ENCODE data around the gene FAM3A.
A peak's percentile ranks its signal among the peaks of the same experiment; 100 is the strongest.

The FAM3A gene

DNA sequence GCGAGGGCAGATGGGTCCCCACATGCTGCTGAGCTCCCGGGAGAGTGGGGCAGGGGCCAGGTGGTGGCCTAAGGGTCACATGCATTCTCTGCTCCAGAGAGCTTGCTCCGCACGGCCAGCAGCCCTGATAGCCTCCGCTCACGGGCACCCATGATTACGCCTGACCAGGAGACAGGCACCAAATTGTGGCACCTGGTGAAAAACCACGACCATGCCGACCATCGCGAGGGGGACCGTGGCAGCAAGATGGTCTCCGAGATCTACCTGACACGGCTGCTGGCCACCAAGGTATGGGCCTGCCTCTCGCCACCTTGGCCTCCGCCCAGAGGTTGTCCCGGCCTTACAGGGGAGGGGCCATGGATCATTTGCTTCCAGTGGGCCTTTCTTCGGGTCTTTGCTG lies 46.2 kb downstream of the FAM3A start:
- no peak for DNase-seq

DNA sequence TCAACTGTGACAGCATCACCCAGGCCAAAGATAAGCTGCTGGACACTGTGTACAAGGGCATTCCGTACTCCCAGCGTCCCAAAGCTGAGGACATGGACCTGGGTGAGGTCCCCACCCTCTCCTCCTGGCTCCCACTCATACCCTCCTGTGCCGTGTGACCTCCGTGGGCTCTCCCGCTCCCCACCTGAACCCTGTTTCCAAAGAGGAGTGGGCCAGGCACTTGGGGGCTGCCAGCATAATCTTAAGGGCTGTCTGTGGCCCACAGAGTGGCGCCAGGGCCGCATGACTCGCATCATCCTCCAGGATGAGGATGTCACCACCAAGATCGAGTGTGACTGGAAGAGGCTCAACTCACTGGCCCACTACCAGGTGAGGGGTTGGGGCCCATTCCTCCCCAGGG lies 46.9 kb downstream of the FAM3A start:
- DNase-seq, result no peak
- in situ Hi-C loops (cut with HindIII; ENCODE audit: low pct_ligation_motif_present, low pct_unique_long_range_greater_than_20kb, low sequenced_read_pairs), result no loop called here

More for the DNA sequence above, 46.2 kb downstream of the FAM3A start:
- in situ Hi-C loops (cut with HindIII; ENCODE audit: low pct_ligation_motif_present, low pct_unique_long_range_greater_than_20kb, low sequenced_read_pairs), result no loop called here

GRCh38 chrX:154468217-154468616 lies 47.8 kb downstream of the FAM3A start:
- in situ Hi-C loops (cut with HindIII; ENCODE audit: low pct_ligation_motif_present, low pct_unique_long_range_greater_than_20kb, low sequenced_read_pairs), result no loop called here
- DNase-seq, result no peak

DNA sequence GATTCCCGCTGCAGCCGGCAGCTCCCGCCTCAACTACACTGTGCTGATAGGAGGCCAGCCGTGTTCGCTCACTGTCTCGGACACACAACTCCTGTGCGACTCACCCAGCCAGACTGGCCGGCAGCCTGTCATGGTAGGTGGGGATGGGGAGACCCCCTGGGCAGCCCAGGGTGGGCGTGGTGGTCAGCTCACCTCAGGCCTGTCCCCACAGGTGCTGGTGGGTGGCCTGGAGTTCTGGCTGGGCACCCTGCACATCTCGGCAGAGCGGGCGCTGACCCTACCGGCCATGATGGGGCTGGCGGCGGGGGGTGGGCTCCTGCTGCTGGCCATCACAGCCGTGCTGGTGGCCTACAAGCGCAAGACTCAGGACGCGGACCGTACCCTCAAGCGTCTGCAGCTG lies 48.5 kb downstream of the FAM3A start:
- DNase-seq, result no peak
- in situ Hi-C loops (cut with HindIII; ENCODE audit: low pct_ligation_motif_present, low pct_unique_long_range_greater_than_20kb, low sequenced_read_pairs), result no loop called here

DNA sequence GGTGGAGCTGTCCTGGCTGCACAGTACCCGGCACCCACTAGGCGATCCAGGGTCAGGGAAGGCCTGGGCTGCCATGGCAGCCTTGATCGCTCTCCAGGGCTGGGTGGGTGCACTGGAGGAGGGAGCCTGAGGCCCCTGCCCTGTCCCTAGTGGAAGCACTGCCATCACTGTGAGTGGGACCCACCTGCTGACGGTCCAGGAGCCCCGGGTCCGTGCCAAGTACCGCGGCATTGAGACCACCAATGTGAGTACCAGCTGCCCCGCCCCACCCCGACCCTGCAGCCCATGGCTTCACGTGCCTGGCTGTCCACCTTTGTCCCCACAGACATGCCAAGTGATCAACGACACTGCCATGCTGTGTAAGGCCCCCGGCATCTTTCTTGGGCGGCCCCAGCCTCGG lies 49.1 kb downstream of the FAM3A start:
- no peak for DNase-seq
- in situ Hi-C loops (cut with HindIII; ENCODE audit: low pct_ligation_motif_present, low pct_unique_long_range_greater_than_20kb, low sequenced_read_pairs), result no loop called here

- in situ Hi-C loops (cut with HindIII; ENCODE audit: low pct_ligation_motif_present, low pct_unique_long_range_greater_than_20kb, low sequenced_read_pairs), result no loop called here
- DNase-seq, result no peak
Observed at GRCh38 chrX:154466036-154466435, 50.0 kb downstream of the FAM3A start.

DNA sequence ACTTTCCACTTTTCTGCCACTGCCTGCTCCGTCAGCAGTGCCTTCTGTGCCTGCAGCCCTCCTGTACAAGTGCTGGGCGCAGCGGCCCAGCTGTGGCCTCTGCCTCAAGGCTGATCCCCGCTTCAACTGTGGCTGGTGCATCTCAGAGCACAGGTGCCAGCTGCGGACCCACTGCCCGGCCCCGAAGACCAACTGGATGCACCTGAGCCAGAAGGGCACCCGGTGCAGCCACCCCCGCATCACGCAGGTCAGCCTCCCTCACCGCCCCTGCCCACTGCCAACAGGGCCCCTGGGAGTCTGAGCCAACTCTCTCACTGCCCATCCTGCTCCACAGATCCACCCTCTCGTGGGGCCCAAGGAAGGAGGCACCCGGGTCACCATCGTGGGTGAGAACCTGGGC lies 50.4 kb downstream of the FAM3A start:
- no peak for DNase-seq

DNA sequence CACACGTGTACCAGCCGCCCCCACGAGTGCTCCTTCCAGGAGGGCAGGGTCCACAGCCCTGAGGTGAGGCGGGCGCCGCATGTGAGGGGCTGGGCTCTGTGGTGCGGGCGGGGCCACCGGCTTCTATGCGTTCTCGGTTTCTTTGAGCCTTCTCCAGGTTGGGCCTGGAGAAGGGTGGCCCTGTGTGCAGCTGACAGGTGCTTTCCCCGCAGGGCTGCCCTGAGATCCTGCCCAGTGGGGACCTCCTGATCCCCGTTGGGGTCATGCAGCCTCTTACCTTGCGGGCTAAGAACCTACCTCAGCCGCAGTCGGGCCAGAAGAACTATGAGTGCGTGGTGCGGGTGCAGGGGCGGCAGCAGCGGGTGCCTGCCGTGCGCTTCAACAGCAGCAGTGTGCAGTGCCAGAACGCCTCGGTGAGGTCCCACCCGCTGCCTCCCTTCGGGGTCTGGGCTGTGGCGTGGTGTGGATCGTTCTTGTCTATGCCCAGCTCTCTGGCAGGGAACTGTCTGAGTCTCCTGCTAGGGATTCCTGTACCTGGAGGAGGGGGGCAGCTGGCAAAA lies 51.1 kb downstream of the FAM3A start:
- DNase-seq, result no peak
- in situ Hi-C loops (cut with HindIII; ENCODE audit: low pct_ligation_motif_present, low pct_unique_long_range_greater_than_20kb, low sequenced_read_pairs), result no loop called here

More for the DNA sequence above, 50.4 kb downstream of the FAM3A start:
- in situ Hi-C loops (cut with HindIII; ENCODE audit: low pct_ligation_motif_present, low pct_unique_long_range_greater_than_20kb, low sequenced_read_pairs), result no loop called here

DNA sequence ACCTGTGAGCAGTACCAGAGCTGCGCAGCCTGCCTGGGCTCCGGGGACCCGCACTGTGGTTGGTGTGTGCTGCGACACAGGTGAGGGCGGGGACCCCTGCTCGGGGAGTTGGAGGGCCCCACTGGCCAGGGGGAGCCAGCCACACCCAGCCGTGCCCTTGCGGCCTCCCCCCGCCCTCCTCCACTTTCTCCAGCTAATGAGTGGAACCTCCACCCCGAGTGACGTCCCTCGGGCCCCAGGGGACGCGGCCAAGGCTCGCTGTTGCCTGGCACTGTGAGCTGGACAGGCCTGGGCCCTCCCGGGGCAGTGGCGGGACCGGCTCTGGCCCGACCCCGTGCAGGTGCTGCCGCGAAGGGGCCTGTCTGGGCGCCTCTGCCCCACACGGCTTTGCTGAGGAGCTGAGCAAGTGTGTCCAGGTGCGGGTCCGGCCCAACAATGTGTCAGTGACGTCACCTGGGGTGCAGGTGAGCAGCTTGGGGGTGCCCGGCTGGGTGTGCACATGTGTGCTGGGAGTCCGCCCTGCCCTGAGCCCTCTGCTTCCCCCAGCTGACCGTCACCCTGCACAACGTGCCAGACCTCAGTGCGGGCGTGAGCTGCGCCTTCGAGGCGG lies 52.3 kb downstream of the FAM3A start:
- no peak for DNase-seq
- in situ Hi-C loops (cut with HindIII; ENCODE audit: low pct_ligation_motif_present, low pct_unique_long_range_greater_than_20kb, low sequenced_read_pairs), result no loop called here

DNA sequence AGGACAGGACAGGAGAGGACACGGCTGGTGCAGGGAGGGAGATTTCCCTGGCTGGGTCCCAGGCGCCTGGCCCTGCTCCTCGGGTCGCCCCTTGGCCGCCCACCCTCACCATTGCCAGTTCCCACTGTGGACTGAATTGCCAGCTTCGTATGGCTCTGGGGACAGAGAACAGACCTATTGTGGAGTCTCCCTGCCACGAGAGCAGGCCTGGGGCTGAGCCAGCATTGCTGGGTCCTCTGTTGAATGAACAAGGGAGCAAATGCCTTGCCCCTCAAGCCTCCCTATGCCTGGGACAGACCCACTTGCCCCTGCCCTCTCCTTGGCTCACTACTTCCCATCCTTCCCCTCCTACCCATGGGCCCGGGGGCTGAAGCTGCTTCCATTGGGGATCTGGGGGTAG lies 53.6 kb downstream of the FAM3A start:
- in situ Hi-C loops (cut with HindIII; ENCODE audit: low pct_ligation_motif_present, low pct_unique_long_range_greater_than_20kb, low sequenced_read_pairs), result no loop called here

DNA sequence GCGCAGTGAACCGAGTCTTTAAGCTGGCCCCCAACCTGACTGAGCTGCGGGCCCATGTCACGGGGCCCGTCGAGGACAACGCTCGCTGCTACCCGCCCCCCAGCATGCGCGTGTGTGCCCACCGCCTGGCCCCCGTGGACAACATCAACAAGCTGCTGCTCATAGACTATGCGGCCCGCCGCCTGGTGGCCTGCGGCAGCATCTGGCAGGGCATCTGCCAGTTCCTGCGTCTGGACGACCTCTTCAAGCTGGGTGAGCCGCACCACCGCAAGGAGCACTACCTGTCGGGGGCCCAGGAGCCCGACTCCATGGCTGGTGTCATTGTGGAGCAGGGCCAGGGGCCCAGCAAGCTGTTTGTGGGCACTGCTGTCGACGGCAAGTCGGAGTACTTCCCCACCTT lies 55.7 kb downstream of the FAM3A start:
- no peak for DNase-seq
- in situ Hi-C loops (cut with HindIII; ENCODE audit: low pct_ligation_motif_present, low pct_unique_long_range_greater_than_20kb, low sequenced_read_pairs), result no loop called here

More for the DNA sequence above, 53.6 kb downstream of the FAM3A start:
- no peak for DNase-seq

GRCh38 chrX:154459832-154460231 lies 56.2 kb downstream of the FAM3A start:
- no peak for DNase-seq

GRCh38 chrX:154458954-154459778 lies 56.9 kb downstream of the FAM3A start:
- in situ Hi-C loops (cut with HindIII; ENCODE audit: low pct_ligation_motif_present, low pct_unique_long_range_greater_than_20kb, low sequenced_read_pairs), result no loop called here
- DNase-seq, result no peak

More at GRCh38 chrX:154459832-154460231, 56.2 kb downstream of the FAM3A start:
- in situ Hi-C loops (cut with HindIII; ENCODE audit: low pct_ligation_motif_present, low pct_unique_long_range_greater_than_20kb, low sequenced_read_pairs), result no loop called here

- in situ Hi-C loops (cut with HindIII; ENCODE audit: low pct_ligation_motif_present, low pct_unique_long_range_greater_than_20kb, low sequenced_read_pairs), result no loop called here
- DNase-seq, result peak; percentile 21
Observed at GRCh38 chrX:154458116-154458953, 57.7 kb downstream of the FAM3A start, which contains the start of gene PLXNA3. Gene PLXNA3, plus strand, starts transcription at chrX:154458281. Its CDS starts 1,903 bp downstream, at chrX:154460184.

- in situ Hi-C loops (cut with HindIII; ENCODE audit: low pct_ligation_motif_present, low pct_unique_long_range_greater_than_20kb, low sequenced_read_pairs), result no loop called here
- peak; percentile 16 for DNase-seq
Observed at GRCh38 chrX:154457491-154458115, 58.4 kb downstream of the FAM3A start.
